ENCODE measurements around the gene KANSL1.
"Not testable (repeated sequence)": the region's sequence is repeated elsewhere in the genome, so short reads cannot be mapped to it uniquely, and the experiment has no call there.

Gene KANSL1

DNA sequence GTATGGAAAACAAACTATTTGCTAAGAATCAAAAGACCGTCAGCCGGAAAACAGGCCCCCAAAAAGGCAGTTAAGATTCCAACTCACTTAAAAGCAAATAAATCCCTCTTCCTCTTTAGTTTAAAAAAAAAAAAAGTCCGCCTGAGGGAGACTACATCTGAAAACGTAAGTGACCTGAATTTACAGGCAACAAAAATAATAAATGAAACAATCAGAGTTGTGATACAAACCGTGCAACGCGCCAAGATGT, 1.1 kb downstream of the KANSL1 start:
- DNase-seq (ENCODE audit: low spot score), result no peak

GRCh38 chr17:46191322-46192188, 1.7 kb downstream of the KANSL1 start:
- peak; percentile 78 for DNase-seq (ENCODE audit: low spot score)

DNA sequence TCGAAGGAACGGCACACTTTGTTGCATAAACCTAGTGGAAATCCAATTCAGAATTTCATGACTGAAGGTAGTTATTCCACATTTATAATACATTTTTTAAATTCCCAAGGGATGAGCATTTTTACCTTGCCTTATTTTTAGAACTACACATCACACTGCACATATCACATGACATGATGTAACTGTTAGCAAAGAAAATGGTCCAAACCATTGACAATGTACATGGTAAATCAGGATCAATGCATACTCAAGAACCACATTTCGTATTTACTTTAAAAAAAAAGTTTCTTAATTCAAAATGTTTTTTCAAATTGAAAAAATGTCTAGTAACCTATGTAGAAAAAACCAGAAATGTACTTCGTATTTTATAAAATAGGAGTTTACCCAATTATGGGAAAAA, 2.5 kb downstream of the KANSL1 start:
- no peak for DNase-seq (ENCODE audit: low spot score)

GRCh38 chr17:46186827-46187235, 6.4 kb downstream of the KANSL1 start:
- DNase-seq (ENCODE audit: low spot score), result peak; percentile 55

DNA sequence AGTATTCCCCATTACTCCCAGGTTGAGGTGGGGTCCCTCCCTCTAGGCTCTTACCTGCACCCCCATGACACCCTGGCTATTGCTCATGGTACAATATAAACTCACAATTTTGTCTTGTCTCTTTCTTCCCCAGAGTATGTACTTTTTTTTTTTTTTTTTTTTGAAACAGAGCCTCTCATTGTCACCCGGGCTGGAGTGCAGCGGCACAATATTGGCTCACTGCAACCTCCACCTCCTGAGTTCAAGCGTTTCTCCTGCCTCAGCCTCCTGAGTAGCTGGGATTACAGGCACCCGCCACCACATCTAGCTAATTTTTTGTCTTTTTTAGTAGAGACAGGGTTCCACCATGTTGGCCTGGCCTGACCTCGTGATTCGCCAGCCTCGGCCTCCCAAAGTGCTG, 8.5 kb downstream of the KANSL1 start:
- no peak for DNase-seq (ENCODE audit: low spot score)

GRCh38 chr17:46183383-46183782, 9.8 kb downstream of the KANSL1 start:
- DNase-seq (ENCODE audit: low spot score), result not testable (repeated sequence)

DNA sequence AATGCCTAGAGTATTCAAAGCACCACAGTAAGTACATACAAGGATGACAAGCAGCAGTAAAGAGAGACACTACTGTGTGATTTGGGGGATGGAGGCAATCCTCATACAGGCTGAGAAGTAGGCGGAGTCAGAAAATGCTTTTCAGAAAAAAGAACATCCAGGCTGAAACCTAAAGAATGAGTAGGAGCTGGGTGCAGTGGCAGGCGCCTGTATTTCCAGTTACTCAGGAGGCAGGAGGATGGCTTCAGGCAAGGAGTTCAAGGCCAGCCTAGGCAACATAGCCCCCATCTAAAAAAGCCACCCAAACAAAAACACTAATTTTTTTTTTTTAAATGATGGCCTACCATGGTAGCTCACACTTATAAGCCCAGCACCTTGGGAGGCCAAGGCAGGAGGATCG, 10.3 kb downstream of the KANSL1 start:
- DNase-seq (ENCODE audit: low spot score), result no peak

DNA sequence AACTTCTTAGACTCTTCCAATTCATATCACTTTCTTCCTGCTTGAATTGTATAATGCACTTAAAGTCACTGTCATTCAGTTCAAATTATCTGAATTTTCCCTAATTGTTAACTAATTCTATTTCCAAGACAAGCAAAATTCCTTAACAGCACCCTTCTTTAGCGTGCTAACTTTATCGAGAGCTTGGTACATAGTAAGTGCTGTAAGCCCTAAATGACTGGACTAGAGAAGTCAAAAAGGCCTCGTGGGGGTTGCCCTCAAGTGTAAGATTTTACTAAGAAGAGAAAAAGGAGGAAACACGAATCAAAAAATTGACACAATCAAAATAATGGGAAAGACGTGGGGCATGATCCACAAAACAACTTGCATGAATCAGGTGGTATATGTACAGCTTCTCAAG, 11.3 kb downstream of the KANSL1 start:
- DNase-seq (ENCODE audit: low spot score), result no peak

- not testable (repeated sequence) for DNase-seq (ENCODE audit: low spot score)
Observed at GRCh38 chr17:46181316-46181715, 11.9 kb downstream of the KANSL1 start.

DNA sequence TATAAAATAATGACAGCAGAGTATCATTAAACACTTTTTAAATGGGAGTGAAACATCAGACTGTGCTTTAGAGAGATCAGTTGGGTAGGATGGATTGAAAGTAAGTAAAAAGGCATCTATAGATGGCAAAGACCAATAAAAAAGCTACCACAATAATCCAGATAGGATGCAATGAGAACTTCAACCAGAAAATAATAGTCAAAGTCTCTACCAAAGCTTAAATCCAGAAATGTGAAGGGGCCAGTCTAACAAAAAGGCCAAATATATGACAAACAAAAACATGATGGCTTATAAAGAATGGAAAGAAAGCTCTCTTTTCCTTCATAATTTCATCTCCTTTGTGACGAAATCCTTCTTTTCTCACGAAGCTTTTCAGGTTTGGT, 12.3 kb downstream of the KANSL1 start:
- DNase-seq (ENCODE audit: low spot score), result no peak

- DNase-seq (ENCODE audit: low spot score), result not testable (repeated sequence)
Observed at GRCh38 chr17:46180185-46180891, 12.9 kb downstream of the KANSL1 start.

DNA sequence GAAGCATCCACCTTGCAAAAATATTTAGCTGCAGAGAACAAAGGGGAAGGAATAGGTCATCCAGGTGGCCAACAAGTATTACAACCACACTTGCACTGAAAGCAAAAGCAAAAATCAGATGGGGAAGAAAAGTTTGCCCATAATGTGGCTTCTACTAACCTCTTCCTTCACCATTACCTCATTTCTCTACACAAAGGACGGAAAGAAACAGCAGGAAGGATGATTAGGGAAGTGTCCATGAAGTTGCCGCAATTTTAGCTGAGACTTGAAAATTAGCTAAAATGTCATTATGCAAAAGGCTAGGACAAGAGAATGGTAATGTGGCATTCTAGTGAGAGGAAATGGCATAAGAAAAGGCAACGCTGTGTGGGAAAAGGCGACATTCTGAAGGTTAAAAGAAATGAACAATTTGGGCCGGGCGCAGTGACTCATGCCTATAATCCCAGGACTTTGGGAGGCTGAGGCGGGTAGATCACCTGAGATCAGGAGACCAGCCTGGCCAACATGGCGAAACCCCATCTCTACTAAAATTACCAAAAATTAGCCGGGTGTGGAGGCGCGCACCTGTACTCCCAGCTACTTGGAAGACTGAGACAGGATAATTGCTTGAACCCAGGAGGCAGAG, 13.7 kb downstream of the KANSL1 start:
- no peak for DNase-seq (ENCODE audit: low spot score)

- DNase-seq (ENCODE audit: low spot score), result no peak
Observed at GRCh38 chr17:46178550-46179214, 14.5 kb downstream of the KANSL1 start.

GRCh38 chr17:46176975-46177374, 16.3 kb downstream of the KANSL1 start:
- no peak for DNase-seq (ENCODE audit: low spot score)

DNA sequence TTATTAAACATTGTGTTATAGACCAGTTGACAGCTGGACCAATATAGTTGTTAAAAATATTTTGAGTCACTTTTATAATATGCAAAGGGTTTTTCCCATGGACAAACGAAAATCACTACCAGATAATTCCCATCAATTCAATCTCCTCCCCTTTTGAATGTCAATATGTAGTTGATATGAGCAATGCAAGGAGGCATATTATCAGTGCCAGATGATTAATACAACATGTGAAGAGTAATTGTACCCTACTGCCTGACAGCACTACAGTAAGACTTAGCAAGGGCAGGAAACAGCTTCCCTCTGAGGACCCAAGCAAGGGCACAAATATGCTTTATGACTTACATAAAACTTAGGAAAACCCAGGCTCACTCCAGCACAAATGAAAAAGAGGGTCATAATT, 17.3 kb downstream of the KANSL1 start:
- no peak for DNase-seq (ENCODE audit: low spot score)

- no peak for DNase-seq (ENCODE audit: low spot score)
Observed at GRCh38 chr17:46173153-46173552, 20.1 kb downstream of the KANSL1 start.

- no peak for DNase-seq (ENCODE audit: low spot score)
Observed at GRCh38 chr17:46171939-46172338, 21.3 kb downstream of the KANSL1 start.

DNA sequence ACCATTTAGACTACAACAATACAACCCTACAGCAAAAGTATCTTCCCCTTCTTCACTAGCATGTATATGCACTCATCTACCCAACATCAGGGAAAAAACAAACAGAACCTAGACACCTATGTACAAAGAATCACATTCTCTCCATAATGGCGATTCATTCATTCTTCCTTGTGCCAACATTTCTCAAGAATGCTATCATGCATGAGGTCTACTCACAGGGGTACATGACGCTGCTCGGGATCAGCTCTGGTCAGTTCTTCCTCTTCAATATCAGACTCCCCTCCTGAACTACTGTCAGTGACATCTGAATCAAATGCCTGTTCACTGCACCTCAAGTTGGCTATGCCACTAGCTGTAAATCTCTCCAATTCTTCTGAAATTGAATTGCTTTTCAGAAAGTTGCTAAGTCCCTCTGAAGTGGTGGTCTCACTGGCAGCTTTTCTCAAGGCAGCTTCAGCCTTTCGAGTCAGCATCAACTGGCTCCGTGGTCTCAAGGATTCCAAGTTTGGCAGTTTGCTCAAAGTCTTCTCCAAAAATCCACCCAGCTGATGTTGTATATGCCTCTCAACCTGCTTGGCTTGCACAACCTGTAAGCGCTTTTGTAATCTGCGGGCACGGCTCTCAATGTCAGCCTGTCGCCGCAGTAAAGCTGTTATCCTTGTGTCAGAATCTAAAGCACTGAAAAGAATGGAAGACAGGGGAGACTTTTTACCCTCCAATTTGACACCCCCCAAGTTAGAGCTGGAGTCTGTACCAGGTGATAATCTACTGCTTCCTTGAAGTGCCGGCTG, 22.4 kb downstream of the KANSL1 start:
- DNase-seq (ENCODE audit: low spot score), result no peak

DNA sequence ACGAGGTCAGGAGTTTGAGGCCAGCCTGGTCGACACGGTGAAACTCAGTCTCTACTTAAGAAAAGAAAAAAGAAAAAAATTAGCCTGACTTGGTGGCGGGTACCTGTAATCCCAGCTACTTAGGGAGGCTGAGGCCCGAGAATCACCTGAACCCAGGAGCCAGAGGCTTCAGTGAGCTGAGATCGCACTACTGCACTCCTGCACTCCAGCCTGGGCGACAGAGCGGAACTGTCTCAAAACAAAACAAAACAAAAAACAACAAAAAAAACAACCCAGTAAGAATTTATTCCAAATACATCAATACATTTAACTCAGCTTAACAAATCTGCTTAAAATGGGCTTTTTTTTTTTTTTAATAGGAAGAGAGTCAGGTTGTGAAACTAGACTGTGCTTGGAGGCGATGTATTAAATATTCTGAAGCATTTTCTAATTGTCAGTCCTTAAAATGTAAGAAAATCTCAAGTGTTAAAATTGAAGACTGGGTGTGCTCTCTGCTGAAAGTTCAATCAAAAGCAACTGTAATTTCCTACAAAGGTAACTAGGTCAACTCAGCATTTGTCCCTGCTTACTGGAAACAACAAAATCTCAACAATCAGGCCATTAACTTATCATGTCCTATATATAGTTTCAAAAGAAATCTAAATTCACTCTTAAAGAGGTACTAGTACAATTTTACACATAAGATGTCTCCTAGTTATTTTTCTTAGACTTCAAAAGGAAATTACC, 23.2 kb downstream of the KANSL1 start:
- no peak for DNase-seq (ENCODE audit: low spot score)

DNA sequence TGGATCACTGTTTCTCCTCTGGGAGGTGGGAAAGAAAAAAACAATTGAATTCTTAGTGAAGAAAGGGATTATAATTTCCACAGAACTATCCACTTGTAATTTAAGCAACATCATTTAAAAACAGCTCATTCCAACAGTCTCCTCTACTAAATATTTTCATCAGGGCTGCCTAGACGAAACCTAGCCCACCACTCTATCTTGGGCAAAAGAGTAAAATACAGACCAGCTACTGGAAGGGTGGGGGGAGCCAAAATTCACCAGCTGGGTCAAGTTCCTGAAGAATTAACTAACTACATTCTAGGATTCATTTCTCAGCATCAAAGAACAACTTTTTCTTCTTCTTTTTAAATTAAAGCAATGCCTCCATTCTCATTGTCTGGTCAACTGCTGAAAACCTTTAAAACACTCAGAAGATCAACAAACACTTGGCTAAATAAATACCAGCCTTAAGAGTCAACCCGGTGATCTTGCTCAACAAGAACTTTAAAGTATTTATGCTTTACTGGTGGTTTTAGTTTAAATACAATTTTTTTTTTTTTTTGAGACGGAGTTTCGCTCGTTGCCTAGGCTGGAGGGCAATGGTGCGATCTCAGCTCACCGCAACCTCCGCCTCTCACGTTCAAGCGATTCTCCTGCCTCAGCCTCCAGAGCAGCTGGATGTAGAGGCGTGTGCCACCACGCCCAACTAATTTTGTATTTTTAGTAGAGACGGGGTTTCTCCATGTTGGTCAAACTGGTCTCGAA, 25.2 kb downstream of the KANSL1 start:
- no peak for DNase-seq (ENCODE audit: low spot score)

DNA sequence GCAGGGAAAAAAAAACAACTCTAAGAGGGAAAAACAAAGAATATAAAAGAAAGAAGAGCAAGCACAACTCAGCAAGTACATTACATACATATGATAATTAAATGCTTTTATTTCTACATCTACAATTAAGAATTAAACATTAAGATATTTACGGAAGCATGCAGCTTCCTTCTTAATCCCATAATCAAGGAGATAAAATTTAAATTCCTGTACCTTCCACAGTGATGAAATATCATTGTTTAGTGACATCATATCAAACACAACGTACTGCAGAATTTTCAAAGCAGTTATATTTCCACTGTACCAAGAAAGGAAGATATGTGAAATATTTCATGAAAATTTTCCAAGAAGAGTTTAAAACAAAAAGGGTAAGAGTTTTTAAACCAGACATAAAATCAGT, 26.0 kb downstream of the KANSL1 start:
- DNase-seq (ENCODE audit: low spot score), result no peak
